ENCODE results near the gene SEC23B.
"Not testable (repeated sequence)": the region's sequence is repeated elsewhere in the genome, so short reads cannot be mapped to it uniquely, and the experiment has no call there.

- not testable (repeated sequence) for TF ChIP-seq CTCF (IDR thresholded peaks at IDR 0.05 in 8 of 11, conservative IDR thresholded peaks at IDR 0.05 in 3 of 11); POLR2AphosphoS5 (IDR thresholded peaks at IDR 0.05); POLR2A (IDR thresholded peaks at IDR 0.05)
These were observed 14.3 kb downstream of the SEC23B start for GRCh38 chr20:18522066-18522465.
